Measurements from ENCODE around the gene GPC4. TPM values are rescaled to one million over a fixed set of nuclear protein-coding genes. Genes with fewer than 3 reads are reported as not detected.
A peak's percentile ranks its signal among the peaks of the same experiment; 100 is the strongest.

GPC4 gene
- total RNA-seq, 1 donor from 2014 or later = 49.1 TPM

- Histone ChIP-seq H3K4me3 (ENCODE audit: low read length in 3 of 3) (peak overlapping the region; percentile 59 to 80 (median 75)), H3K36me3 (ENCODE audit: control insufficient read depth in 3 of 3, insufficient read depth in 3 of 3, low read length in 3 of 3) (no peaks in the 10 kb centered on the region), H3K9ac (ENCODE audit: low read depth in 1 of 3, low read length in 3 of 3) (peak overlapping the region in 1 of 3 donors; percentile 77), H3K4me1 (ENCODE audit: control insufficient read depth in 3 of 3, insufficient read depth in 3 of 3, low read length in 3 of 3) (peaks cover 8 to 14% (median 13%) of the 10 kb centered on the region in 3 donors), H3K27ac (ENCODE audit: low read depth, low read length) (peak overlapping the region; percentile 7), H3K9me3 (ENCODE audit: control insufficient read depth in 3 of 3, low read length in 3 of 3) (no peaks in the 10 kb centered on the region), H3K27me3 (ENCODE audit: control insufficient read depth in 3 of 3, insufficient read depth in 3 of 3, low read length in 3 of 3) (peaks cover 0 to 2% (median 0%) of the 10 kb centered on the region in 3 donors)
These were observed 2.6 kb downstream of the GPC4 start for GRCh38 chrX:133412665-133413064.

DNA sequence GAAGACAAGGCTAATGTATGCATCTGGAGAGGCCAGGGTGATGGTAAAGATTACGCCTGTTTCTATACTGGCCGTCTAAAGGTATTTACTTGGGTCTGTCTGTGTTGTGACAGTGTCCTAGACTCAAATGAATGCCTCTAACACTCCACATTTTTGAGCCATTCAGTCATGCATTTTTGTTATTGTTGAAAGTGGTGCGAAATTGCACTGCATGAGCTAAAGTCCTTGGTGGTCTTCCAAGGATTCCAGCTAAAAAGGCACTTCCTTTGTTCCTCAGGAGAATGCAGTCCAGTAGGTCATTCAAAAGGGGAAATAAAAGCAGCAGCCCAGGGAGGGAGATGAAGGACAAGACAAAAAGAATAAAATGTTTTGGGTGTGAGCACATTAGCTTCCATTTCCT lies 3.0 kb downstream of the GPC4 start:
- H3K4me3 ChIP-seq (ENCODE audit: low read length in 3 of 3) = peak overlapping the region in 1 of 3 donors; percentile 59
- no peaks in the 10 kb centered on the region for H3K27me3 ChIP-seq (ENCODE audit: control insufficient read depth in 3 of 3, insufficient read depth in 3 of 3, low read length in 3 of 3)

GRCh38 chrX:133410550-133410949 lies 4.7 kb downstream of the GPC4 start:
- Histone ChIP-seq H3K27ac (ENCODE audit: low read depth, low read length) (no peak overlapping the region), H3K9me3 (ENCODE audit: control insufficient read depth in 3 of 3, low read length in 3 of 3) (no peaks in the 10 kb centered on the region), H3K4me3 (ENCODE audit: low read length in 3 of 3) (no peak overlapping the region), H3K36me3 (ENCODE audit: control insufficient read depth in 3 of 3, insufficient read depth in 3 of 3, low read length in 3 of 3) (no peaks in the 10 kb centered on the region), H3K27me3 (ENCODE audit: control insufficient read depth in 3 of 3, insufficient read depth in 3 of 3, low read length in 3 of 3) (no peaks in the 10 kb centered on the region), H3K9ac (ENCODE audit: low read depth in 1 of 3, low read length in 3 of 3) (no peak overlapping the region), H3K4me1 (ENCODE audit: control insufficient read depth in 3 of 3, insufficient read depth in 3 of 3, low read length in 3 of 3) (peaks cover 5 to 14% (median 13%) of the 10 kb centered on the region in 3 donors)

More for the DNA sequence above, 3.0 kb downstream of the GPC4 start:
- Histone ChIP-seq H3K9ac (ENCODE audit: low read depth in 1 of 3, low read length in 3 of 3) (no peak overlapping the region), H3K36me3 (ENCODE audit: control insufficient read depth in 3 of 3, insufficient read depth in 3 of 3, low read length in 3 of 3) (no peaks in the 10 kb centered on the region), H3K27ac (ENCODE audit: low read depth, low read length) (no peak overlapping the region), H3K4me1 (ENCODE audit: control insufficient read depth in 3 of 3, insufficient read depth in 3 of 3, low read length in 3 of 3) (peaks cover 8 to 14% (median 13%) of the 10 kb centered on the region in 3 donors), H3K9me3 (ENCODE audit: control insufficient read depth in 3 of 3, low read length in 3 of 3) (no peaks in the 10 kb centered on the region)

DNA sequence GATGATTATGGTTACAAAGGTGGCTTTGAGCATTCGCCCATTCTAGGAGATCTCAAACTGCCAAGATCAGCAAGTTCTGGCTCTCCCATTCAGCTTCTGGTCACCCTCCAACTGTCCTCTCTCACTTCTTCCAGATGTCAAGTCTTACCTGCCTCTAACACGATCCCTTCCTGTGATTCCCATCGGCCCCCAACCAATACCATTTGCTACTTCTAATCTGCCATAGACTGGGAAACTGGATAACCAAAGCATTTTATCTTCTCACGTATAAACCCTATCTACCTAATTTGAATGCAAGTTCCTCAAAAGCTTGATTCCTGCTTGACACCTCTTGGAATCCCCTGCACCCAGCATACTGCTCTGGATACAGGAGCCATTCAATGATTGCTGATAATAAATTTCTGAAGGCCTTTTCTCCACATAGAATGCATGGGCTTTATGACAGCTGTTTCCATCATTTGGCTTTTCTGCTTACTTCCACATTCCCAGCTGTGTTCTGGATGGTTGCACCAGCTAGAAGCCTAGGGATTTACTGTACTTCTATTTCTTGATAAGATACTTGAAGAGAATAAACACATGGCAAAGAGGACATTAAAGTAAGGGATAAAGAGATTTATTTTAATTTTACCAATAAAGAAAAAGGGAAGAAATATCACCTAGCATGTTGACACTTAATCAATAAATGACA lies 9.6 kb downstream of the GPC4 start:
- no peaks in the 10 kb centered on the region for H3K36me3 ChIP-seq (ENCODE audit: control insufficient read depth in 3 of 3, insufficient read depth in 3 of 3, low read length in 3 of 3)
- H3K27me3 ChIP-seq (ENCODE audit: control insufficient read depth in 3 of 3, insufficient read depth in 3 of 3, low read length in 3 of 3) = no peaks in the 10 kb centered on the region
- H3K4me3 ChIP-seq (ENCODE audit: low read length in 3 of 3) = no peak overlapping the region
- no peak overlapping the region for H3K9ac ChIP-seq (ENCODE audit: low read depth in 1 of 3, low read length in 3 of 3)
- H3K9me3 ChIP-seq (ENCODE audit: control insufficient read depth in 3 of 3, low read length in 3 of 3) = no peaks in the 10 kb centered on the region
- peaks cover 0 to 13% (median 3%) of the 10 kb centered on the region in 3 donors for H3K4me1 ChIP-seq (ENCODE audit: control insufficient read depth in 3 of 3, insufficient read depth in 3 of 3, low read length in 3 of 3)
- H3K27ac ChIP-seq (ENCODE audit: low read depth, low read length) = no peak overlapping the region

DNA sequence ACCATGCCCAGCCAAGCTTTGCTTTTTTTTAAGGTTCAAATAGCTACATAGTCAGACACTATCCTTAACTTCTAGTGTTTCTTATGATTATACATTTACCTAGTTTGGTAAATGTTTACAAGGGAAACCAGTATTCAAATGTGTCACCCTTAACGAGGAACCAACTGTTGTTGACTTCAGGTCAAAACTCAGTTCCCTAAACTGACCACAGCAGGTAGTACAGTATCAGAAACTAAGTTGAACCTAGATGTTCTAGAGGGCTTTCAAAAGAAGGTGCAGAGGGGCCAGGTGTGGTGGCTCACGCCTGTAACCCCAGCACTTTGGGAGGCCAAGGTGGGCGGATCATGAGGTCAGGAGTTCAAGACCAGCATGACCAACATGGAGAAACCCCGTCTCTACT lies 11.3 kb downstream of the GPC4 start:
- H3K27ac ChIP-seq (ENCODE audit: low read depth, low read length) = no peak overlapping the region
- H3K4me3 ChIP-seq (ENCODE audit: low read length in 3 of 3) = no peak overlapping the region
- no peak overlapping the region for H3K9ac ChIP-seq (ENCODE audit: low read depth in 1 of 3, low read length in 3 of 3)
- no peaks in the 10 kb centered on the region for H3K27me3 ChIP-seq (ENCODE audit: control insufficient read depth in 3 of 3, insufficient read depth in 3 of 3, low read length in 3 of 3)
- H3K36me3 ChIP-seq (ENCODE audit: control insufficient read depth in 3 of 3, insufficient read depth in 3 of 3, low read length in 3 of 3) = no peaks in the 10 kb centered on the region
- no peaks in the 10 kb centered on the region for H3K9me3 ChIP-seq (ENCODE audit: control insufficient read depth in 3 of 3, low read length in 3 of 3)
- H3K4me1 ChIP-seq (ENCODE audit: control insufficient read depth in 3 of 3, insufficient read depth in 3 of 3, low read length in 3 of 3) = peaks cover 0 to 7% (median 3%) of the 10 kb centered on the region in 3 donors

DNA sequence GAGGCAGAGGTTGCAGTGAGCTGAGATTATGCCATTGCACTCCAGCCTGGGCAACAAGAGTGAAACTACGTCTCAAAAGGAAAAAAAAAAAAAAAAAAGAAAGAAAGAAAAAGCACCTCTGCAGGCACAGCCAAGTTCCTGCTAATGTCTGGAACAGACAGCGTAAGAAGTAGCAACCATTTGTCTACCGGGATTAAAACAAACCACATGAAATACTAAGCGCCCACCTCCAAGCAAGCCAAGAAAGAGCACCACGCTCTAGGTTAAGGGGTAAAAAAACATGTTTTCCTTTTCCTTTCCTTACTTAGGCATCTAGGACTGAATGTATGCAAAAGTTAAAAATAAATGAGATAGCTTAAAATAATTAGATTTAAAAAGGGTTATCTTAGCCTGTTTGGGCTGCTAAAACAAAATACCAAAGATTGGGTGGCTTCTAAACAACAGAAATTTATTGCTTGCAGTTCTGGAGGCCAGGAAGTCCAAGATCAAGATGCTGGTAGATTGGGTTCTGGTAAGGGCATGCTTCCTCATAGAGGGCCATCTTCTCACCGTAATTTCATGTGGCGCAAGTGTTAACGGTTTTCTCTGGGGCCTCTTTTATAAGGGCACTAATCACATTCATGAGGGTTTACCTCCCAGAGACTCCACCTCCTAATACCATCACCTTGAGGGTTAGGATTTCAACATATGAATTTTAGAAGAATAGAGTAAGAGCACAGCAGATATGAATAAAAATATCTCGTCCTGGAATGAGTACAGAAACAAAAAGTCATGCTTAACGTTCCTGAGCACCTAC lies 12.3 kb downstream of the GPC4 start:
- peaks cover 0 to 7% (median 3%) of the 10 kb centered on the region in 3 donors for H3K4me1 ChIP-seq (ENCODE audit: control insufficient read depth in 3 of 3, insufficient read depth in 3 of 3, low read length in 3 of 3)
- H3K9me3 ChIP-seq (ENCODE audit: control insufficient read depth in 3 of 3, low read length in 3 of 3) = no peaks in the 10 kb centered on the region
- H3K27me3 ChIP-seq (ENCODE audit: control insufficient read depth in 3 of 3, insufficient read depth in 3 of 3, low read length in 3 of 3) = no peaks in the 10 kb centered on the region
- no peak overlapping the region for H3K27ac ChIP-seq (ENCODE audit: low read depth, low read length)
- no peak overlapping the region for H3K4me3 ChIP-seq (ENCODE audit: low read length in 3 of 3)
- no peak overlapping the region for H3K9ac ChIP-seq (ENCODE audit: low read depth in 1 of 3, low read length in 3 of 3)
- H3K36me3 ChIP-seq (ENCODE audit: control insufficient read depth in 3 of 3, insufficient read depth in 3 of 3, low read length in 3 of 3) = no peaks in the 10 kb centered on the region

DNA sequence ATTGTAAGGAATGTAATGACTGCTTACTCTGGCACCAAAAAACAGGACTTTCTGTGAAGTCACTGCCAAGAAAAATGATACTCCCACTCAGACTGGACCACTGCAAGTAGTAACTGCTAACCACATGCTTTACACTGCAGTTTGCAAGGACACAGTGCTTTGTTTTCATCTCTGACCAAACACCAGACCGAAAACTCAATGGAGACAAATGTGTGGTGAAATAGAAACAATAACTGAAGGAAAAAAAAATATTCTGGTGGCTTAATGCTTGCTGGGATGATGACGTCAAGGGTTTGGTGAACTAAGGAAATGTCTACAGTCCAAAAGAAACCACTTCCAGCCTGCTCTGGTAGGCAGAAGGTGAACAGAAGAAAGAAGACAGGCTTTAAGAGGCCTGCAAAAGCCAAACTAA lies 13.2 kb downstream of the GPC4 start:
- Histone ChIP-seq H3K9me3 (ENCODE audit: control insufficient read depth in 3 of 3, low read length in 3 of 3) (no peaks in the 10 kb centered on the region), H3K4me3 (ENCODE audit: low read length in 3 of 3) (no peak overlapping the region), H3K9ac (ENCODE audit: low read depth in 1 of 3, low read length in 3 of 3) (no peak overlapping the region), H3K4me1 (ENCODE audit: control insufficient read depth in 3 of 3, insufficient read depth in 3 of 3, low read length in 3 of 3) (peaks cover 0 to 7% (median 3%) of the 10 kb centered on the region in 3 donors), H3K36me3 (ENCODE audit: control insufficient read depth in 3 of 3, insufficient read depth in 3 of 3, low read length in 3 of 3) (no peaks in the 10 kb centered on the region), H3K27ac (ENCODE audit: low read depth, low read length) (no peak overlapping the region), H3K27me3 (ENCODE audit: control insufficient read depth in 3 of 3, insufficient read depth in 3 of 3, low read length in 3 of 3) (no peaks in the 10 kb centered on the region)

DNA sequence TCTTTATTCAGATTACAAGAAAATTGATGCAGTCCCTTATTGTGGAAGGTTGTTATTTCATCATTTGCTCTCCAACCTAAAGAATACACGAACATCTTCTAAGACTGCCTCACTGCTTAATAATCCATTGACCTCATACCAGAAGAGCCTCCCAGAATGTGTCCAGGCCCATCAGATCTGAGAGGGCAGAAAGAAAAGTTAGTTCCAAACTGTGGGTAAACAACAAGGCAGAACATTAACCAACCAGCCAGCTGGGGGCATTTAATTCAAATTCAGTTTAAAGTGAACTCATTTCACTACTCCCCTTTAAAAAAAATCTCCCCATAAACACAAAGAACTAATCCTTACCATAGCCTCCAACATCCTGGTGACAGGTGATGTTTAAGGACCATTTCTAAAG lies 13.8 kb downstream of the GPC4 start:
- no peak overlapping the region for H3K4me3 ChIP-seq (ENCODE audit: low read length in 3 of 3)
- no peak overlapping the region for H3K27ac ChIP-seq (ENCODE audit: low read depth, low read length)
- H3K9ac ChIP-seq (ENCODE audit: low read depth in 1 of 3, low read length in 3 of 3) = no peak overlapping the region
- H3K27me3 ChIP-seq (ENCODE audit: control insufficient read depth in 3 of 3, insufficient read depth in 3 of 3, low read length in 3 of 3) = no peaks in the 10 kb centered on the region
- H3K4me1 ChIP-seq (ENCODE audit: control insufficient read depth in 3 of 3, insufficient read depth in 3 of 3, low read length in 3 of 3) = peaks cover 0 to 7% (median 3%) of the 10 kb centered on the region in 3 donors
- H3K9me3 ChIP-seq (ENCODE audit: control insufficient read depth in 3 of 3, low read length in 3 of 3) = no peaks in the 10 kb centered on the region
- no peaks in the 10 kb centered on the region for H3K36me3 ChIP-seq (ENCODE audit: control insufficient read depth in 3 of 3, insufficient read depth in 3 of 3, low read length in 3 of 3)

GRCh38 chrX:133399411-133399810 lies 15.9 kb downstream of the GPC4 start:
- no peaks in the 10 kb centered on the region for H3K36me3 ChIP-seq (ENCODE audit: control insufficient read depth in 3 of 3, insufficient read depth in 3 of 3, low read length in 3 of 3)
- H3K4me3 ChIP-seq (ENCODE audit: low read length in 3 of 3) = no peak overlapping the region
- H3K9me3 ChIP-seq (ENCODE audit: control insufficient read depth in 3 of 3, low read length in 3 of 3) = no peaks in the 10 kb centered on the region
- H3K9ac ChIP-seq (ENCODE audit: low read depth in 1 of 3, low read length in 3 of 3) = no peak overlapping the region
- H3K27ac ChIP-seq (ENCODE audit: low read depth, low read length) = no peak overlapping the region
- H3K4me1 ChIP-seq (ENCODE audit: control insufficient read depth in 3 of 3, insufficient read depth in 3 of 3, low read length in 3 of 3) = peaks cover 0 to 7% (median 7%) of the 10 kb centered on the region in 3 donors
- no peaks in the 10 kb centered on the region for H3K27me3 ChIP-seq (ENCODE audit: control insufficient read depth in 3 of 3, insufficient read depth in 3 of 3, low read length in 3 of 3)

GRCh38 chrX:133394765-133395164 lies 20.5 kb downstream of the GPC4 start:
- Histone ChIP-seq H3K9ac (ENCODE audit: low read depth in 1 of 3, low read length in 3 of 3) (no peak overlapping the region), H3K27me3 (ENCODE audit: control insufficient read depth in 3 of 3, insufficient read depth in 3 of 3, low read length in 3 of 3) (peaks cover 0 to 6% (median 0%) of the 10 kb centered on the region in 3 donors), H3K9me3 (ENCODE audit: control insufficient read depth in 3 of 3, low read length in 3 of 3) (no peaks in the 10 kb centered on the region), H3K36me3 (ENCODE audit: control insufficient read depth in 3 of 3, insufficient read depth in 3 of 3, low read length in 3 of 3) (no peaks in the 10 kb centered on the region), H3K27ac (ENCODE audit: low read depth, low read length) (no peak overlapping the region), H3K4me1 (ENCODE audit: control insufficient read depth in 3 of 3, insufficient read depth in 3 of 3, low read length in 3 of 3) (peaks cover 2 to 11% (median 3%) of the 10 kb centered on the region in 3 donors), H3K4me3 (ENCODE audit: low read length in 3 of 3) (no peak overlapping the region)

All from skeletal muscle tissue (tissue), 4 donors.